ENCODE results near the gene MOSPD2. TPM values are rescaled to one million over a fixed set of nuclear protein-coding genes. Genes with fewer than 3 reads are reported as not detected.
A peak's percentile ranks its signal among the peaks of the same experiment; 100 is the strongest.

Gene MOSPD2
- total and polyA plus RNA-seq, 2 of the 4 experiments (the other 2 are of a cell fraction): 14.1 to 22.2 TPM

- no peak for TF ChIP-seq MAZ (IDR thresholded peaks at IDR 0.05; ENCODE audit: borderline replicate concordance, low read depth, low read length)
- TF ChIP-seq MAFK (IDR thresholded peaks at IDR 0.05; ENCODE audit: low read depth, low read length): peak; percentile 83
- Histone ChIP-seq H3K56ac (ENCODE audit: extremely low read depth, insufficient read depth, low read length) (no peak overlapping the region), H2AK5ac (ENCODE audit: low read depth, low read length) (no peak overlapping the region), H3K14ac (replicated peaks; ENCODE audit: low read depth, low read length) (no peak overlapping the region), H3K27me3 (ENCODE audit: control insufficient read depth, insufficient read depth, low read length) (no peaks in the 10 kb centered on the region), H4K8ac (ENCODE audit: low read depth in 2 of 2, low read length in 2 of 2) (no peak overlapping the region), H3K4me3 (ENCODE audit: insufficient read depth, low read depth, low read length) (no peak overlapping the region), H3K18ac (ENCODE audit: low read depth, low read length) (no peak overlapping the region), H2BK20ac (ENCODE audit: low read depth, low read length) (no peak overlapping the region), H3K9me1 (ENCODE audit: insufficient read depth, low read length) (0 out of 2 replicates have a peak, but pooled peaks cover 3% of the 10 kb centered on the region), H2BK5ac (ENCODE audit: low read depth, low read length, poor library complexity, severe bottlenecking) (no peak overlapping the region), H2AFZ (replicated peaks; ENCODE audit: low read length, poor library complexity) (no peak overlapping the region), H3K9ac (ENCODE audit: low read depth, low read length) (no peak overlapping the region), H3K79me1 (ENCODE audit: low read depth in 1 of 2, low read length in 2 of 2) (peaks cover 5 to 6% of the 10 kb centered on the region in 2 experiments; a peak in 2 of 4 replicates), H3K4ac (ENCODE audit: low read depth, low read length) (no peak overlapping the region), H2BK15ac (ENCODE audit: low read depth, low read length) (no peak overlapping the region), H3K4me1 (ENCODE audit: control insufficient read depth, insufficient read depth, low read length) (no peaks in the 10 kb centered on the region), H4K5ac (ENCODE audit: low read depth, low read length) (no peak overlapping the region), H2BK120ac (ENCODE audit: low read depth, low read length) (no peak overlapping the region), H3K9me3 (ENCODE audit: control insufficient read depth, insufficient read depth, low read length) (no peaks in the 10 kb centered on the region), H3K27ac (ENCODE audit: insufficient read depth, low read length) (no peak overlapping the region), H4K20me1 (ENCODE audit: insufficient read depth, low read length) (no peaks in the 10 kb centered on the region), H3K36me3 (ENCODE audit: control insufficient read depth, insufficient read depth, low read length) (0 out of 2 replicates have a peak, but pooled peaks cover 3% of the 10 kb centered on the region), H4K91ac (ENCODE audit: insufficient read depth, low read depth, low read length) (no peak overlapping the region), H3K23ac (ENCODE audit: low read depth, low read length) (no peak overlapping the region), H2AK9ac (replicated peaks; ENCODE audit: low read depth, low read length, poor library complexity) (no peak overlapping the region), H3K4me2 (ENCODE audit: low read depth, low read length) (no peak overlapping the region)
- POLR2A ChIA-PET (ENCODE audit: unreplicated experiment): no interaction called here
- CTCF ChIA-PET: no interaction called here
- ATAC-seq (ENCODE audit: low read depth) (no peak), DNase-seq (no peak)
- intact Hi-C loops (cut with micrococcal nuclease): no loop called here
- in situ Hi-C loops (cut with MboI; ENCODE audit: low sequenced_read_pairs): no loop called here
- dilution Hi-C loops (cut with HindIII; ENCODE audit: low sequenced_read_pairs, unreplicated experiment): no loop called here
- WGBS, 2 experiments (ENCODE audit: extremely low coverage in 2 of 2, insufficient read length in 1 of 2): 100% methylated on average over 1 of the region's 2 CpGs; no CpG with 5 or more reads in 1 of the 2 experiments
- BruUV-seq (replicated peaks): no TSS peak
Observed at GRCh38 chrX:14897042-14897441, 23.8 kb downstream of the MOSPD2 start.
